Prostate gland (tissue), 2 donors: ENCODE data around the gene LPCAT3. TPM values are rescaled to one million over a fixed set of nuclear protein-coding genes. Genes with fewer than 3 reads are reported as not detected.
A peak's percentile ranks its signal among the peaks of the same experiment; 100 is the strongest.
"Not testable (repeated sequence)": the region's sequence is repeated elsewhere in the genome, so short reads cannot be mapped to it uniquely, and the experiment has no call there.

ENCODE experiments used
- DNase-seq: peaks from one replicate; pipeline ENCODE4 v3.0.0-alpha.2; 2019; ENCODE audit warnings: low spot score
- H3K27ac ChIP-seq, 2 donors: fragments of 200-600 bp; sonication (generic); 2 replicates each; pipeline ENCODE4 v1.5.1; 2017 to 2019
- H3K27me3 ChIP-seq: fragments of 200-600 bp; sonication (generic); replicated peaks from 2 replicates; pipeline ENCODE4 v1.5.1; 2019; ENCODE audit not compliant: insufficient read depth
- H3K36me3 ChIP-seq, 2 donors: fragments of 200-600 bp; sonication (generic); 1 replicate in 1 of 2; 2 replicates in 1 of 2; pipeline versions ENCODE4 v1.5.1 to v1.8.1; 2017 to 2019
- H3K4me1 ChIP-seq: fragments of 200-600 bp; sonication (generic); replicated peaks from 2 replicates; pipeline ENCODE4 v1.5.1; 2019
- H3K4me3 ChIP-seq, 2 donors: fragments of 200-600 bp; sonication (generic); 2 replicates each; pipeline ENCODE4 v1.5.1; 2017 to 2019
- H3K9me3 ChIP-seq: fragments of 200-600 bp; sonication (generic); 2 replicates; pipeline ENCODE4 v1.5.1; 2017
- CTCF ChIP-seq, 4 experiments: fragments of 200-600 bp in 2 of 4; fragments of 450-650 bp in 2 of 4; sonication (generic) in 2 of 4; IDR thresholded peaks; 1 replicate in 3 of 4; 2 replicates in 1 of 4; pipeline ENCODE4 v1.5.1; 2016 to 2019; ENCODE audit warnings: antibody characterized with exemption in 4 of 4, mild to moderate bottlenecking in 2 of 4, moderate library complexity in 2 of 4
- POLR2A ChIP-seq: fragments of 450-650 bp; IDR thresholded peaks from one replicate; pipeline ENCODE4 v1.6.1; 2016; ENCODE audit warnings: antibody characterized with exemption, mild to moderate bottlenecking
- POLR2AphosphoS5 ChIP-seq: sonication (generic); formaldehyde crosslinking; IDR thresholded peaks from one replicate; pipeline ENCODE4 v1.6.1; 2017; ENCODE audit warnings: antibody characterized with exemption
- WGBS: methylation state at CpG from one replicate; pipeline ENCODE4 v1.1.5; 2018; 5-methylcytosine and 5-hydroxymethylcytosine counted together
- intact Hi-C: fragments of 100-400 bp; cut with DNase I; formaldehyde crosslinking; loops from one replicate; pipeline ENCODE4 v1.14.2; 2022
- total RNA-seq, 2 donors: library from RNA; depleted of rRNA; stranded (reverse); fragments of >200 nt; gene quantifications; one replicate each; pipeline ENCODE4 v1.1.0, GENCODE V29; 2016

The LPCAT3 gene
- total RNA-seq, 2 donors from 2014 or later = 59.9 to 86.9 TPM

DNA sequence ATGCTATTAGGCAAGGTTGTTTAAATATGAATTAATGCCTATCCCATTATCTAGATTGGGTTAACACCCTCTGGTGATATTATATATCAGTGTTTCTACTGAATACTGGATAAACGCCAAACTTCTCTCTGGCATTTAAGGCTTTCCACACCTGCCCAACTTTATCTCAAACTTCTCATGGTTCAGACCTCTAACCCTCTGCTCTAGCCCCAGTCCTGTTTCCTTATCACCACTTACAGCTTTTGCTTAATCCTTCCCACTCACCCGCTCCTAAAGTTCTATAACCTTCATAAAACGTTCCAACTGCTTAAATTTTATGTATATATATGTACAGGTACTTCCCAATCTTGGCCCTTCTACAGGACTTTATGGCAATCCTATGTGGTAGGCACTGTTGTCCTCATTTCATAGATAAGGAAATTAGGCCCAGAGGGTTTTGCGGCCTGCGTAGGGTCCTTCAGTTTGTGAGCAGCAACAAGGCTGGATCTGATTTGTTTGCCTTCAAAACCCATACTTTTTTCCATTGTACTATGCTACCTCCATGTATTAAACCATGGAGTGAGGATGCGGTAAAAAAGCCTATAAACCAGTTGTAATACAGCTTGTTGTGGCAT is 1.2 kb downstream of the LPCAT3 start:
- Histone ChIP-seq H3K4me3 (peak overlapping the region; percentile 66 to 86), H3K9me3 (no peaks in the 10 kb centered on the region), H3K4me1 (peaks cover 9% of the 10 kb centered on the region), H3K36me3 (no peaks in the 10 kb centered on the region), H3K27ac (peak overlapping the region; percentile 86), H3K27me3 (no peaks in the 10 kb centered on the region)
- WGBS = 59% methylated on average over 6 of the region's 6 CpGs
- intact Hi-C loops = loop anchor here (5.0 kb wide), 1 partner anchor 45 kb away; the partner anchor contains the start of genes EMG1 and PHB2
- DNase-seq = no peak
- TF ChIP-seq CTCF (IDR thresholded peaks at IDR 0.05) (no peak), POLR2A (no peak), POLR2AphosphoS5 (no peak)

DNA sequence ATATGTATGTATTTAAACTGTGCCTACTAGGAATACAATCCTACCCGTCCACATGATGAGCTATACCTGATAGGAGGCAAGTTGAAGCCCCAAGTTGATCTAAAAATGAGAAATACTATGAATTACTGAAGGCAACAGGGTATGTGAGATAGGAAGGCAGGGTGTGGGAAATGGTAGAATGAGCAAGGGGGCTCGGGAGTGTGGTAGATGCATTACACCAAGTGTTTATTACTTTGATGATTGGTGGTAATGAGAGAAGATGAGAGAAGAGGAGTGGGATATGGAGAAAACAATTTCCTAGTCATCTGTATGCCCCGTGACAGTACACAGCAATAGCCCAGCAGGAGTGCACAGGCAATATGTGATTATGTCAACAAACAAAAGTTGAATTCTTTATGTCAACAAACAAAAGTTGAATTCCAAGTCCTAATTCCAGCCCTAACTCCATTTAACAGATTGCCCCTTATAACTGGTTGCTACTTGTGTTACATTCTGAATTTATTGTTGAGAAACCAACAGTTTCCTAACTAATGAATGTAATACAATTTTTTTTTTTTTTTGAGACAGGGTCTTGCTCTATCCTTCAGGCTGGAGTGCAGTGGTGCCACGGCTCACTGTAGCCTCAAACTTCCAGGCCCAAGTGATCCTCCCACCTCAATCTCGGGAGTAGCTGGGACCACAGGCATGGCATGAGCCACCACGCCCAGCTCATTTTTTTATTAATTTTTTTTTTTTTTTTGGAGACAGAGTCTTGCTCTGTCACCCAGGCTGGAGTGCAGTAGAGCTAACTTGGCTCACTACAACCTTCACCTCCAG is 2.5 kb downstream of the LPCAT3 start:
- no peak overlapping the region for H3K27ac ChIP-seq
- no peak overlapping the region for H3K4me3 ChIP-seq
- no peak for TF ChIP-seq POLR2A
- DNase-seq = no peak
- 74% methylated on average over 6 of the region's 6 CpGs for WGBS
- peaks cover 9% of the 10 kb centered on the region for H3K4me1 ChIP-seq
- no peaks in the 10 kb centered on the region for H3K27me3 ChIP-seq
- no peaks in the 10 kb centered on the region for H3K9me3 ChIP-seq
- no peaks in the 10 kb centered on the region for H3K36me3 ChIP-seq
- intact Hi-C loops = loop anchor here (5.0 kb wide), 1 partner anchor 43 kb away; the partner anchor contains the start of genes EMG1 and PHB2

DNA sequence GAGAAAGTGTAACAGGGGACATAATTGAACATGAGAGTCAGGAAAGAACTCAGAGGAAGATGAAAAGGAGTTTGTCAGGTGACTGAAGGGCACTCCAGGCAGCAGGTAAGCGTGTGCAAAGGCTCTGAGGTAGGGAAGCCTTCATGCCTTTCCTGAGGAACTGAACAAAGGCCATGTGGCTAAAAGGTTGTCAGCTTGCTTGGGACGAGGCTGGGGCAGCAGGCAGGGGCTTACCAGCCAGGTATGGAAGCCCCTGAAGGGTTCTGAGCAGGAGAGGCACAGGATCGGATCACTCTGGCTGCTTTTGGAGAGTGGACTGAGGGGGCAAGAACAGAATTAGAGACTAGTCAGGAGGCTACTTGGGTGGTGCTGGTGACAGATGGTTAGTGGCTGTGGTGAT is 5.2 kb downstream of the LPCAT3 start:
- TF ChIP-seq POLR2A (no peak), CTCF (IDR thresholded peaks at IDR 0.05) (no peak), POLR2AphosphoS5 (no peak)
- Histone ChIP-seq H3K36me3 (no peaks in the 10 kb centered on the region), H3K4me1 (peaks cover 9% of the 10 kb centered on the region), H3K27me3 (no peaks in the 10 kb centered on the region), H3K27ac (no peak overlapping the region), H3K4me3 (no peak overlapping the region), H3K9me3 (no peaks in the 10 kb centered on the region)
- WGBS = 95% methylated on average over 3 of the region's 3 CpGs
- intact Hi-C loops = no loop called here
- no peak for DNase-seq

GRCh38 chr12:7012024-7012607 is 6.2 kb downstream of the LPCAT3 start:
- H3K4me3 ChIP-seq = no peak overlapping the region
- H3K27ac ChIP-seq = no peak overlapping the region
- TF ChIP-seq POLR2AphosphoS5 (no peak), CTCF (IDR thresholded peaks at IDR 0.05) (no peak), POLR2A (no peak)
- H3K27me3 ChIP-seq = no peaks in the 10 kb centered on the region
- no peaks in the 10 kb centered on the region for H3K9me3 ChIP-seq
- H3K36me3 ChIP-seq = no peaks in the 10 kb centered on the region
- intact Hi-C loops = no loop called here
- H3K4me1 ChIP-seq = peaks cover 9% of the 10 kb centered on the region
- WGBS = 69% methylated on average over 4 of the region's 4 CpGs
- no peak for DNase-seq

GRCh38 chr12:7011398-7011797 is 6.9 kb downstream of the LPCAT3 start:
- H3K9me3 ChIP-seq, DNase-seq, H3K4me3 ChIP-seq, H3K4me1 ChIP-seq, H3K36me3 ChIP-seq, intact Hi-C loops, H3K27me3 ChIP-seq, H3K27ac ChIP-seq: not testable (repeated sequence)
- 75% methylated on average over 4 of the region's 4 CpGs for WGBS
